B cell (primary cell): ENCODE data around the gene CCDC194. TPM values are rescaled to one million over a fixed set of nuclear protein-coding genes. Genes with fewer than 3 reads are reported as not detected.

Experiments used
- ATAC-seq: fragments of 200-7000 bp; cut with Tn5 transposase; one replicate; pipeline ENCODE4 v1.10.0; 2021; ENCODE audit warnings: low read depth, mild to moderate bottlenecking, moderate number of reproducible peaks, moderate library complexity
- CTCF ChIA-PET: fragments of 350-600 bp; sonication (Branson Sonifier 250); formaldehyde crosslinking; loops from one replicate; lab custom pipeline; 2021; ENCODE audit warnings: antibody characterized with exemption, inconsistent platforms; lab: Charles Lee
- POLR2A ChIA-PET: fragments of 350-600 bp; sonication (Branson Sonifier 250); formaldehyde crosslinking; loops from one replicate; lab custom pipeline; 2021; ENCODE audit warnings: antibody characterized with exemption; lab: Charles Lee
- DNase-seq: peaks from one replicate; pipeline ENCODE4 v3.0.0; 2013
- H2AFZ ChIP-seq: 2 replicates; pipeline ENCODE4 v1.6.1; 2012; ENCODE audit warnings: mild to moderate bottlenecking, low read depth, low read length; ENCODE audit not compliant: insufficient read depth, poor library complexity, severe bottlenecking
- H3K27ac ChIP-seq, 2 donors: 1 replicate in 1 of 2; 2 replicates in 1 of 2; pipeline ENCODE4 v1.5.1; 2012 to 2013; ENCODE audit warnings: low read length in 2 of 2, mild to moderate bottlenecking in 2 of 2, moderate library complexity in 1 of 2
- H3K27me3 ChIP-seq, 4 experiments: fragments of 200-600 bp in 1 of 4; sonication (generic) in 1 of 4; replicated peaks in 1 of 4; 1 replicate in 2 of 4; 2 replicates in 2 of 4; pipeline versions ENCODE4 v1.6.1 to v1.7.0; 2013 to 2016; ENCODE audit warnings: low read length in 3 of 4, mild to moderate bottlenecking in 2 of 4, mixed read lengths in 1 of 4, moderate library complexity in 1 of 4; ENCODE audit not compliant: insufficient read depth in 4 of 4, control insufficient read depth in 3 of 4; ENCODE audit errors: control extremely low read depth in 1 of 4
- H3K36me3 ChIP-seq, 2 experiments: replicated peaks in 1 of 2; 1 replicate in 1 of 2; 2 replicates in 1 of 2; pipeline versions ENCODE4 v1.6.1 to v1.7.1; 2013; ENCODE audit warnings: low read length in 1 of 2; ENCODE audit not compliant: insufficient read depth in 2 of 2, control insufficient read depth in 1 of 2; ENCODE audit errors: control extremely low read depth in 1 of 2, extremely low read depth in 1 of 2
- H3K4me1 ChIP-seq, 2 donors: fragments of 200-600 bp in 1 of 2; sonication (generic) in 1 of 2; 1 replicate in 1 of 2; 2 replicates in 1 of 2; pipeline versions ENCODE4 v1.5.1 to v1.6.1; 2013 to 2017; ENCODE audit warnings: low read length in 2 of 2; ENCODE audit not compliant: control insufficient read depth in 2 of 2, insufficient read depth in 2 of 2
- H3K4me2 ChIP-seq: replicated peaks from 2 replicates; pipeline ENCODE3; 2012; ENCODE audit warnings: mild to moderate bottlenecking, low read depth, low read length; ENCODE audit not compliant: poor library complexity, severe bottlenecking
- H3K4me3 ChIP-seq, 5 experiments: fragments of 200-600 bp in 1 of 5; sonication (generic) in 1 of 5; 1 replicate in 3 of 5; 2 replicates in 2 of 5; pipeline versions ENCODE4 v1.5.1 to v1.7.0; 2011 to 2016; ENCODE audit warnings: low read length in 4 of 5, mild to moderate bottlenecking in 4 of 5, low read depth in 2 of 5, control low read depth in 1 of 5, moderate library complexity in 1 of 5; ENCODE audit not compliant: insufficient read depth in 1 of 5; ENCODE audit errors: control extremely low read depth in 1 of 5, extremely low read depth in 1 of 5
- H3K79me2 ChIP-seq: fragments of 200-600 bp; sonication (generic); one replicate; pipeline ENCODE4 v1.6.0; 2016; ENCODE audit warnings: low read length; ENCODE audit not compliant: control insufficient read depth, insufficient read depth
- H3K9ac ChIP-seq: fragments of 200-600 bp; sonication (generic); 2 replicates; pipeline ENCODE4 v1.6.1; 2017; ENCODE audit warnings: mild to moderate bottlenecking, low read length, moderate library complexity
- H3K9me3 ChIP-seq, 3 donors: one replicate each; pipeline versions ENCODE4 v1.6.1 to v1.7.1; 2013; ENCODE audit warnings: low read length in 2 of 3; ENCODE audit not compliant: control insufficient read depth in 2 of 3, insufficient read depth in 1 of 3; ENCODE audit errors: control extremely low read depth in 1 of 3
- H4K20me1 ChIP-seq: 2 replicates; pipeline ENCODE4 v1.6.0; 2012; ENCODE audit warnings: mild to moderate bottlenecking, low read length; ENCODE audit not compliant: insufficient read depth, control insufficient read depth, poor library complexity, severe bottlenecking
- H3K27ac Mint-ChIP-seq: one replicate; pipeline ENCODE4 v1.8.0; 2021; ENCODE audit warnings: mixed read lengths
- H3K27me3 Mint-ChIP-seq: one replicate; pipeline ENCODE4 v1.8.0; 2021; ENCODE audit warnings: mixed read lengths
- H3K4me1 Mint-ChIP-seq: one replicate; pipeline ENCODE4 v1.8.0; 2021; ENCODE audit warnings: mixed read lengths
- H3K4me3 Mint-ChIP-seq: one replicate; pipeline ENCODE4 v1.8.0; 2021; ENCODE audit warnings: mixed read lengths
- H3K9me3 Mint-ChIP-seq: one replicate; pipeline ENCODE4 v1.8.0; 2022; ENCODE audit warnings: mixed read lengths; ENCODE audit not compliant: insufficient read depth
- CTCF ChIP-seq: fragments of 200-600 bp; IDR thresholded peaks from one replicate; pipeline ENCODE4 v1.8.0; 2022; ENCODE audit warnings: antibody characterized with exemption, mild to moderate bottlenecking
- EZH2 ChIP-seq: IDR thresholded peaks from 2 replicates; pipeline ENCODE4 v1.6.1; 2012; ENCODE audit warnings: borderline replicate concordance, low read depth, mild to moderate bottlenecking, moderate library complexity, low read length; ENCODE audit not compliant: insufficient read depth, poor library complexity, severe bottlenecking
- WGBS: methylation state at CpG from one replicate; pipeline ENCODE4 v1.1.5; 2013; ENCODE audit warnings: missing lambda C conversion rate; ENCODE audit not compliant: insufficient coverage; 5-methylcytosine and 5-hydroxymethylcytosine counted together
- intact Hi-C: fragments of 100-400 bp; cut with micrococcal nuclease; formaldehyde crosslinking; loops from one replicate; pipeline ENCODE4 v1.10.0; 2022
- polyA plus RNA-seq: library from polyadenylated mRNA; depleted of rRNA; stranded (reverse); fragments of >200 nt; gene quantifications from 2 replicates; pipeline ENCODE4 v1.2.3, GENCODE V29; 2012
- total RNA-seq, 2 donors: library from RNA; stranded (reverse); fragments of 120-200 nt in 1 of 2; gene quantifications; 1 replicate in 1 of 2; 2 replicates in 1 of 2; pipeline versions ENCODE4 v1.2.3 to v1.2.4, GENCODE V29; 2013 to 2022

CCDC194 gene
- total and polyA plus RNA-seq, 2 donors (not counting 1 experiment from before 2014, with no cell fraction given): 1.4 to 3.4 TPM

GRCh38 chr19:17390665-17391370 is 3.2 kb downstream of the CCDC194 start:
- Histone ChIP-seq H3K4me3 (peak overlapping the region in 4 of 5 experiments; percentile 41 to 69 (median 58)), H3K9me3 (peaks cover 0 to 14% (median 0%) of the 10 kb centered on the region in 3 donors), H3K4me1 (peaks cover 23 to 29% of the 10 kb centered on the region in 2 donors), H2AFZ (peak overlapping the region; percentile 84), H3K27ac (no peak overlapping the region), H3K27me3 (peaks cover 0 to 22% (median 9%) of the 10 kb centered on the region in 4 experiments), H3K36me3 (no peaks in the 10 kb centered on the region), H3K9ac (peak overlapping the region; percentile 68), H4K20me1 (no peaks in the 10 kb centered on the region), H3K79me2 (no peaks in the 10 kb centered on the region), H3K4me2 (peak overlapping the region; percentile 99)
- intact Hi-C loops: loop anchor here (1.0 kb wide), 4 partner anchors 14 to 78 kb away; partner anchors contain the start of gene BST2
- ATAC-seq (peak; percentile 100), DNase-seq (peak; percentile 91)
- H3K27me3 Mint-ChIP-seq: no peaks in the 10 kb centered on the region
- peaks cover 3% of the 10 kb centered on the region for H3K9me3 Mint-ChIP-seq
- WGBS: 1% methylated on average over 50 of the region's 50 CpGs
- H3K4me3 Mint-ChIP-seq: peak overlapping the region; percentile 91
- ChIA-PET CTCF (interaction anchor here (0.9 to 8.4 kb wide), 8 partner anchors 15 to 124 kb away, joined by 3 to 109 read pairs (median 4); partner anchors contain the start of genes BST2 and MRPL34), POLR2A (interaction anchor here (1.6 kb wide), 1 partner anchor 14 kb away, joined by 4 read pairs; the partner anchor contains the start of gene BST2)
- TF ChIP-seq EZH2: no peak
- TF ChIP-seq CTCF: peak; percentile 68
- H3K4me1 Mint-ChIP-seq: peaks cover 21% of the 10 kb centered on the region
- H3K27ac Mint-ChIP-seq: peak overlapping the region; percentile 41
